ENCODE data around the gene AASS. TPM values are rescaled to one million over a fixed set of nuclear protein-coding genes. Genes with fewer than 3 reads are reported as not detected.

Gene AASS
- total and polyA plus RNA-seq, 8 donors, result 1.8 to 106 (median 12.1) TPM

GRCh38 chr7:122046402-122046801 is 97.6 kb downstream of the AASS start:
- no peaks in the 10 kb centered on the region for H3K4me1 ChIP-seq
- DNase-seq, result no peak
- 81 to 93% (median 89%) methylated on average over 3 of the region's 3 CpGs for WGBS, 5 donors
- TF ChIP-seq, protein P1, sequence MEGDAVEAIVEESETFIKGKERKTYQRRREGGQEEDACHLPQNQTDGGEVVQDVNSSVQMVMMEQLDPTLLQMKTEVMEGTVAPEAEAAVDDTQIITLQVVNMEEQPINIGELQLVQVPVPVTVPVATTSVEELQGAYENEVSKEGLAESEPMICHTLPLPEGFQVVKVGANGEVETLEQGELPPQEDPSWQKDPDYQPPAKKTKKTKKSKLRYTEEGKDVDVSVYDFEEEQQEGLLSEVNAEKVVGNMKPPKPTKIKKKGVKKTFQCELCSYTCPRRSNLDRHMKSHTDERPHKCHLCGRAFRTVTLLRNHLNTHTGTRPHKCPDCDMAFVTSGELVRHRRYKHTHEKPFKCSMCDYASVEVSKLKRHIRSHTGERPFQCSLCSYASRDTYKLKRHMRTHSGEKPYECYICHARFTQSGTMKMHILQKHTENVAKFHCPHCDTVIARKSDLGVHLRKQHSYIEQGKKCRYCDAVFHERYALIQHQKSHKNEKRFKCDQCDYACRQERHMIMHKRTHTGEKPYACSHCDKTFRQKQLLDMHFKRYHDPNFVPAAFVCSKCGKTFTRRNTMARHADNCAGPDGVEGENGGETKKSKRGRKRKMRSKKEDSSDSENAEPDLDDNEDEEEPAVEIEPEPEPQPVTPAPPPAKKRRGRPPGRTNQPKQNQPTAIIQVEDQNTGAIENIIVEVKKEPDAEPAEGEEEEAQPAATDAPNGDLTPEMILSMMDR (IDR thresholded peaks at IDR 0.05), result no peak
- no peak for TF ChIP-seq POLR2AphosphoS5 (IDR thresholded peaks at IDR 0.05)
- TF ChIP-seq POLR2A (IDR thresholded peaks at IDR 0.05), result no peak
- no peak for TF ChIP-seq EP300 (IDR thresholded peaks at IDR 0.05)
- intact Hi-C loops (cut with DNase I; ENCODE audit: low total_unique reads), result no loop called here
- H3K27me3 ChIP-seq, result no peaks in the 10 kb centered on the region
- no peaks in the 10 kb centered on the region for H3K9me3 ChIP-seq
- H3K27ac ChIP-seq, result no peak overlapping the region
- H3K36me3 ChIP-seq, result no peaks in the 10 kb centered on the region
- no peak overlapping the region for H3K4me3 ChIP-seq

DNA sequence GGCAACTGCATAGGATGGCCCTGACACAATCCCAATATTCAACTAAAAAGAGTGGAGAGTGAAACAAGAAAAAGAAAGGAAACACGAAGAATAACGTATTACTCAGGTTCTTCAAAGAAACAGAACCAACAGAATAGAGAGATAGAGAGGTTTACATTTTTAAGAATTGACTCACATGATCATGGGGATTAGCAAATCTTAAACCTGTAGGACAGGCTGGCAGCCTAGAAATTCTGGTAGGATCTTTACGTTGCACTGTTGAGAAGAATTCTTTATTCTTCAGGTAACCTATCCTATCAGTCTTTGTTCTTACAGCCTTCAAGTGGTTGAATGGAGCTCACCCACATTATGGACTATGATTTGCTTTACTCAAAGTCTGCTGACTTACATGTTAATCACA is 103.9 kb downstream of the AASS start:
- H3K4me3 ChIP-seq, result no peak overlapping the region
- TF ChIP-seq EP300 (IDR thresholded peaks at IDR 0.05) (no peak), POLR2AphosphoS5 (IDR thresholded peaks at IDR 0.05) (no peak), POLR2A (IDR thresholded peaks at IDR 0.05) (no peak)
- TF ChIP-seq, protein P1 (IDR thresholded peaks at IDR 0.05), result no peak
- H3K36me3 ChIP-seq, result peaks cover 0 to 4% (median 0%) of the 10 kb centered on the region in 4 donors
- H3K27me3 ChIP-seq, result no peaks in the 10 kb centered on the region
- no peak for DNase-seq
- H3K27ac ChIP-seq, result no peak overlapping the region
- no peaks in the 10 kb centered on the region for H3K4me1 ChIP-seq
- WGBS, 5 donors, result 75 to 82% (median 81%) methylated on average over 3 of the region's 3 CpGs
- no peaks in the 10 kb centered on the region for H3K9me3 ChIP-seq
- intact Hi-C loops (cut with DNase I; ENCODE audit: low total_unique reads), result no loop called here

- TF ChIP-seq, protein P1 (IDR thresholded peaks at IDR 0.05), result no peak
- TF ChIP-seq POLR2A (IDR thresholded peaks at IDR 0.05) (no peak), POLR2AphosphoS5 (IDR thresholded peaks at IDR 0.05) (no peak), EP300 (IDR thresholded peaks at IDR 0.05) (no peak)
- Histone ChIP-seq H3K27ac (no peak overlapping the region), H3K36me3 (peaks cover 0 to 4% (median 0%) of the 10 kb centered on the region in 4 donors), H3K27me3 (no peaks in the 10 kb centered on the region), H3K9me3 (no peaks in the 10 kb centered on the region), H3K4me3 (no peak overlapping the region), H3K4me1 (no peaks in the 10 kb centered on the region)
- intact Hi-C loops (cut with DNase I; ENCODE audit: low total_unique reads), result no loop called here
- WGBS, 5 donors, result 79 to 90% (median 82%) methylated on average over 3 of the region's 3 CpGs
- no peak for DNase-seq
These were observed 105.1 kb downstream of the AASS start for GRCh38 chr7:122038904-122039303.

GRCh38 chr7:122038134-122038533 is 105.9 kb downstream of the AASS start:
- Histone ChIP-seq H3K4me1 (no peaks in the 10 kb centered on the region), H3K9me3 (no peaks in the 10 kb centered on the region), H3K27me3 (no peaks in the 10 kb centered on the region), H3K27ac (no peak overlapping the region), H3K36me3 (peaks cover 0 to 4% (median 0%) of the 10 kb centered on the region in 4 donors), H3K4me3 (no peak overlapping the region)
- TF ChIP-seq POLR2A (IDR thresholded peaks at IDR 0.05) (no peak), EP300 (IDR thresholded peaks at IDR 0.05) (no peak), POLR2AphosphoS5 (IDR thresholded peaks at IDR 0.05) (no peak)
- TF ChIP-seq, protein P1 (IDR thresholded peaks at IDR 0.05), result no peak
- 76 to 88% (median 85%) methylated on average over 3 of the region's 3 CpGs for WGBS, 5 donors
- DNase-seq, result no peak
- intact Hi-C loops (cut with DNase I; ENCODE audit: low total_unique reads), result no loop called here

All from stomach (tissue), 9 donors.